Keratinocyte (primary cell): ENCODE measurements around the gene GLI2. TPM values are rescaled to one million over a fixed set of nuclear protein-coding genes. Genes with fewer than 3 reads are reported as not detected.

Experiments used
- DNase-seq: peaks from one replicate; pipeline ENCODE4 v3.0.0-alpha.2; 2011; ENCODE audit warnings: low read depth, missing footprints, low spot score
- FAIRE-seq: peaks from 2 replicates; lab custom pipeline; 2011; peaks lifted over from hg19 to GRCh38; lab: Jason Lieb, UNC
- H2AFZ ChIP-seq: 2 replicates; pipeline ENCODE4 v1.6.0; 2012; ENCODE audit warnings: low read length, control low read depth, inconsistent platforms; ENCODE audit not compliant: control insufficient read depth
- H3K27ac ChIP-seq: 2 replicates; pipeline ENCODE4 v1.5.1; 2011; ENCODE audit warnings: low read length; ENCODE audit not compliant: control insufficient read depth, insufficient read depth
- H3K27me3 ChIP-seq: 3 replicates; pipeline ENCODE4 v1.6.0; 2011; ENCODE audit warnings: low read length; ENCODE audit not compliant: control insufficient read depth, insufficient read depth; ENCODE audit errors: extremely low read depth
- H3K36me3 ChIP-seq, 2 experiments: 2 replicates in 1 of 2; 3 replicates in 1 of 2; pipeline ENCODE4 v1.5.1; 2011; ENCODE audit warnings: low read length in 2 of 2, mild to moderate bottlenecking in 1 of 2; ENCODE audit not compliant: control insufficient read depth in 2 of 2, insufficient read depth in 2 of 2; ENCODE audit errors: extremely low read depth in 1 of 2
- H3K4me1 ChIP-seq: 3 replicates; pipeline ENCODE4 v1.5.1; 2011; ENCODE audit warnings: low read length; ENCODE audit not compliant: control insufficient read depth, insufficient read depth; ENCODE audit errors: extremely low read depth
- H3K4me2 ChIP-seq: 3 replicates; pipeline ENCODE4 v1.6.0; 2011; ENCODE audit warnings: low read depth, low read length; ENCODE audit not compliant: control insufficient read depth, insufficient read depth; ENCODE audit errors: extremely low read depth
- H3K4me3 ChIP-seq, 3 experiments: fragments of 200-600 bp in 1 of 3; sonication (generic) in 1 of 3; 2 replicates in 2 of 3; 3 replicates in 1 of 3; pipeline ENCODE4 v1.5.1; 2011 to 2016; ENCODE audit warnings: low read length in 3 of 3, mild to moderate bottlenecking in 3 of 3, control low read depth in 2 of 3, inconsistent platforms in 1 of 3, low read depth in 1 of 3, mixed read lengths in 1 of 3, mixed run types in 1 of 3, moderate library complexity in 1 of 3; ENCODE audit not compliant: control insufficient read depth in 2 of 3, insufficient read depth in 2 of 3; ENCODE audit errors: extremely low read depth in 1 of 3
- H3K79me2 ChIP-seq: 2 replicates; pipeline ENCODE4 v1.6.0; 2012; ENCODE audit warnings: low read length; ENCODE audit not compliant: control insufficient read depth, insufficient read depth
- H3K9ac ChIP-seq: 3 replicates; pipeline ENCODE4 v1.6.0; 2011; ENCODE audit warnings: low read length; ENCODE audit not compliant: control insufficient read depth, insufficient read depth; ENCODE audit errors: extremely low read depth
- H3K9me1 ChIP-seq: 3 replicates; pipeline ENCODE4 v1.6.0; 2011; ENCODE audit warnings: low read length; ENCODE audit not compliant: control insufficient read depth, insufficient read depth; ENCODE audit errors: extremely low read depth
- H3K9me3 ChIP-seq: 2 replicates; pipeline ENCODE4 v1.5.1; 2012; ENCODE audit warnings: low read depth, low read length; ENCODE audit not compliant: control insufficient read depth
- H4K20me1 ChIP-seq: 3 replicates; pipeline ENCODE4 v1.6.0; 2011; ENCODE audit warnings: low read length; ENCODE audit not compliant: control insufficient read depth, insufficient read depth; ENCODE audit errors: extremely low read depth
- EZH2 ChIP-seq: IDR thresholded peaks from one replicate; pipeline ENCODE4 v1.6.1; 2012; ENCODE audit warnings: inconsistent platforms, mild to moderate bottlenecking, low read length, moderate library complexity
- dilution Hi-C: fragments of 300-500 bp; cut with MboI; formaldehyde crosslinking; loops from one replicate; pipeline ENCODE4 v1.7.0; 2020; ENCODE audit warnings: low sequenced_read_pairs; ENCODE audit not compliant: extremely low pct_ligation_motif_present
- polyA plus RNA-seq, 5 experiments: library from polyadenylated mRNA; depleted of rRNA in 3 of 5; stranded (reverse) in 3 of 5; stranded (forward) in 1 of 5; unstranded in 1 of 5; fragments of >200 nt; gene quantifications; 1 replicate in 1 of 5; 2 replicates in 3 of 5; 3 replicates in 1 of 5; pipeline versions ENCODE4 v1.2.1 to v1.2.3, GENCODE V29; 2011 to 2012; ENCODE audit warnings: missing spikeins in 2 of 5, low read depth in 1 of 5, low replicate concordance in 1 of 5
- TF ChIP-seq, protein P1 (sequence below), 3 experiments: IDR thresholded peaks in 1 of 3; conservative IDR thresholded peaks in 1 of 3; optimal IDR thresholded peaks in 1 of 3; 2 replicates in 2 of 3; 3 replicates in 1 of 3; pipeline versions ENCODE3 to v1.5.1; 2011; ENCODE audit warnings: low read length in 3 of 3, mild to moderate bottlenecking in 3 of 3, moderate library complexity in 2 of 3, control low read depth in 1 of 3, inconsistent platforms in 1 of 3; ENCODE audit not compliant: insufficient read depth in 2 of 3; ENCODE audit errors: extremely low read depth in 1 of 3

Gene GLI2
- polyA plus RNA-seq, 1 donor (not counting 4 experiments of a cell fraction or from before 2014, with no cell fraction given): 0.04 TPM

- no peaks in the 10 kb centered on the region for H3K9me1 ChIP-seq
- no peaks in the 10 kb centered on the region for H3K4me1 ChIP-seq
- peaks cover 7% of the 10 kb centered on the region for H3K27me3 ChIP-seq
- no peak overlapping the region for H2AFZ ChIP-seq
- no peak overlapping the region for H3K27ac ChIP-seq
- no peaks in the 10 kb centered on the region for H3K79me2 ChIP-seq
- H3K9ac ChIP-seq: no peak overlapping the region
- no peaks in the 10 kb centered on the region for H3K36me3 ChIP-seq
- H3K4me3 ChIP-seq: no peak overlapping the region
- no peak overlapping the region for H3K4me2 ChIP-seq
- TF ChIP-seq EZH2: no peak
- TF ChIP-seq, protein P1, sequence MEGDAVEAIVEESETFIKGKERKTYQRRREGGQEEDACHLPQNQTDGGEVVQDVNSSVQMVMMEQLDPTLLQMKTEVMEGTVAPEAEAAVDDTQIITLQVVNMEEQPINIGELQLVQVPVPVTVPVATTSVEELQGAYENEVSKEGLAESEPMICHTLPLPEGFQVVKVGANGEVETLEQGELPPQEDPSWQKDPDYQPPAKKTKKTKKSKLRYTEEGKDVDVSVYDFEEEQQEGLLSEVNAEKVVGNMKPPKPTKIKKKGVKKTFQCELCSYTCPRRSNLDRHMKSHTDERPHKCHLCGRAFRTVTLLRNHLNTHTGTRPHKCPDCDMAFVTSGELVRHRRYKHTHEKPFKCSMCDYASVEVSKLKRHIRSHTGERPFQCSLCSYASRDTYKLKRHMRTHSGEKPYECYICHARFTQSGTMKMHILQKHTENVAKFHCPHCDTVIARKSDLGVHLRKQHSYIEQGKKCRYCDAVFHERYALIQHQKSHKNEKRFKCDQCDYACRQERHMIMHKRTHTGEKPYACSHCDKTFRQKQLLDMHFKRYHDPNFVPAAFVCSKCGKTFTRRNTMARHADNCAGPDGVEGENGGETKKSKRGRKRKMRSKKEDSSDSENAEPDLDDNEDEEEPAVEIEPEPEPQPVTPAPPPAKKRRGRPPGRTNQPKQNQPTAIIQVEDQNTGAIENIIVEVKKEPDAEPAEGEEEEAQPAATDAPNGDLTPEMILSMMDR (optimal IDR thresholded peaks at IDR 0.05 in 1 of 3, IDR thresholded peaks at IDR 0.05 in 1 of 3, conservative IDR thresholded peaks at IDR 0.05 in 1 of 3; ENCODE audit: extremely low read depth in 1 of 3, insufficient read depth in 2 of 3, low read length in 3 of 3): no peak
- dilution Hi-C loops: no loop called here
- no peaks in the 10 kb centered on the region for H4K20me1 ChIP-seq
- DNase-seq: no peak
- FAIRE-seq: no peak
- H3K9me3 ChIP-seq: no peaks in the 10 kb centered on the region
Measured at GRCh38 chr2:120763931-120764330, 28.3 kb downstream of the GLI2 start.

DNA sequence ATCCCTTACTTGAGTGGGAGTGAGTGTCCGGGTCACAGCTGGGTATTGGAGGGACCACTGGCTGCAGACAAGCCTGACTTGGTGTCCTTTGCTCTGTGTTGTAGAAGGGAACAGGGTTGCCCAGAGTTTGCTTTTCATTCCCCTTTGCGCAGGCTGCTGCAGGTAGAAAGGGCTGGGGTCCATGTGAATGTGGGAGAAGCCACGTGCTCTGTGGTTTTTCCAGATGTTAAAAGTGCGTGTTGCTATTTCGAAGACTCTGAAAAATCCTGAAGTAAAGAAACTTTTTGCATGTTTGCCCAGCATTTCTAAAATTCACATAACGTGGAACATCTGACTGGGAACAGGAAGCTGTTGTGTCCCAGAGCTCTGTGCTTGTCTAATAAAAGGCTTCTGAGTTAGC, 28.8 kb downstream of the GLI2 start:
- Histone ChIP-seq H3K4me2 (no peak overlapping the region), H3K9ac (no peak overlapping the region), H3K9me1 (no peaks in the 10 kb centered on the region), H3K9me3 (no peaks in the 10 kb centered on the region), H4K20me1 (no peaks in the 10 kb centered on the region), H3K79me2 (no peaks in the 10 kb centered on the region), H3K4me3 (no peak overlapping the region), H2AFZ (no peak overlapping the region), H3K27ac (no peak overlapping the region), H3K4me1 (no peaks in the 10 kb centered on the region), H3K27me3 (peaks cover 7% of the 10 kb centered on the region), H3K36me3 (no peaks in the 10 kb centered on the region)
- TF ChIP-seq EZH2: no peak
- TF ChIP-seq, protein P1 (optimal IDR thresholded peaks at IDR 0.05 in 1 of 3, IDR thresholded peaks at IDR 0.05 in 1 of 3, conservative IDR thresholded peaks at IDR 0.05 in 1 of 3; ENCODE audit: extremely low read depth in 1 of 3, insufficient read depth in 2 of 3, low read length in 3 of 3): no peak
- dilution Hi-C loops: no loop called here
- DNase-seq (no peak), FAIRE-seq (no peak)
